ENCODE measurements around the gene LMLN.

DNA sequence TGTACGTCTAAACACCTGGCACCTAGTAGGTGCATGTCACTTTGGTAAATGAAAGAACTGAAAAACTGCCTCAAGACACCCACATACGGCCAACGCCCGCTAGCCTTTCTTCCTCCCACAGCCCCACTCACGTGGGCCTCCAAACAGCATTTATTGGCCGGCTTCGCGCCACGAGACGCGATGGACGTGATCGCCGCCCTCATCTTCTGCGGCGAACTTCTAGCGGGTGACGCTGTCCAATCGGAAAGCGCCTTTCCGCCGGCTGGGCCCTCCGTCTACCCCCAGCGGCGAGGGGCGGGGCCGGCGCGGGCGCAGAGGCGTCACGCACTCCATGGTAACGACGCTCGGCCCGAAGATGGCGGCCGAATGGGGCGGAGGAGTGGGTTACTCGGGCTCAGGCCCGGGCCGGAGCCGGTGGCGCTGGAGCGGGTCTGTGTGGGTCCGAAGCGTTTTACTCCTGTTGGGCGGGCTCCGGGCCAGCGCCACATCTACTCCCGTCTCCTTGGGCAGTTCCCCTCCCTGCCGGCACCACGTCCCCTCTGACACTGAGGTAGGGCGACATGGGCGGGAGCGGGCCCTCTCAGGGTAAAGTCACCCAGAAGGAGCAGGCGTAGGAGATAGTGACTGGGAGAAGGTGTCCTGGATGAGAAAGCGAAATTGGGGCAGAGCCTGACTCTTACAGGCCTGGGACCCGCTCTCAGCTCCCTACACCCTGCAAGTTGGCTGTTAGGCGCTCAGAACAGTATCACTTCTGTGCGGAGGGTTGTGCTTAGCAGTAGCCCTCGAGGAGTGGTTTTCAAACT lies at the start of gene LMLN:
- TF ChIP-seq CTCF (IDR thresholded peaks at IDR 0.05) (no peak), POLR2A (IDR thresholded peaks at IDR 0.05) (peak; percentile 76 to 92 (median 91))

All from body of pancreas (tissue), 4 donors.